ENCODE results near the gene SLC25A19.
A peak's percentile ranks its signal among the peaks of the same experiment; 100 is the strongest.

SLC25A19 gene

GRCh38 chr17:75241143-75241430 is 48.1 kb downstream of the SLC25A19 start:
- no peaks in the 10 kb centered on the region for H3K4me1 ChIP-seq (ENCODE audit: insufficient read depth, low read length, poor library complexity, severe bottlenecking)
- H4K20me1 ChIP-seq (ENCODE audit: insufficient read depth, low read length, poor library complexity, severe bottlenecking): no peaks in the 10 kb centered on the region

GRCh38 chr17:75240394-75241142 is 48.7 kb downstream of the SLC25A19 start:
- H3K9ac ChIP-seq (ENCODE audit: low read depth, low read length, poor library complexity, severe bottlenecking): no peak overlapping the region
- no peaks in the 10 kb centered on the region for H3K9me2 ChIP-seq (replicated peaks; ENCODE audit: low read depth, low read length)
- H3K4me2 ChIP-seq (ENCODE audit: low read depth, low read length, poor library complexity, severe bottlenecking): no peak overlapping the region
- H3K4me1 ChIP-seq (ENCODE audit: insufficient read depth, low read length, poor library complexity, severe bottlenecking): no peaks in the 10 kb centered on the region
- no peaks in the 10 kb centered on the region for H3K79me2 ChIP-seq (ENCODE audit: insufficient read depth, low read length)
- H4K20me1 ChIP-seq (ENCODE audit: insufficient read depth, low read length, poor library complexity, severe bottlenecking): no peaks in the 10 kb centered on the region
- H3K36me3 ChIP-seq (ENCODE audit: insufficient read depth, low read length): peaks cover 88% of the 10 kb centered on the region; the same call in 1 of the 2 replicates
- H3F3A ChIP-seq (ENCODE audit: low read depth): no peaks in the 10 kb centered on the region
- H2AFZ ChIP-seq (ENCODE audit: low read length): no peak overlapping the region
- no peaks in the 10 kb centered on the region for H3K9me3 ChIP-seq (ENCODE audit: insufficient read depth, low read depth, low read length)
- TF ChIP-seq CTCF (conservative IDR thresholded peaks at IDR 0.05; ENCODE audit: low read length): peak; percentile 99
- TF ChIP-seq EZH2phosphoT487 (IDR thresholded peaks at IDR 0.05; ENCODE audit: borderline replicate concordance): no peak
- H3K4me3 ChIP-seq (ENCODE audit: low read length, poor library complexity, severe bottlenecking): no peak overlapping the region
- no peaks in the 10 kb centered on the region for H3K27me3 ChIP-seq (ENCODE audit: insufficient read depth, low read length, poor library complexity, severe bottlenecking)

More at GRCh38 chr17:75241143-75241430, 48.1 kb downstream of the SLC25A19 start:
- H3K9me2 ChIP-seq (replicated peaks; ENCODE audit: low read depth, low read length): no peaks in the 10 kb centered on the region
- H3K9ac ChIP-seq (ENCODE audit: low read depth, low read length, poor library complexity, severe bottlenecking): no peak overlapping the region
- no peak overlapping the region for H3K4me3 ChIP-seq (ENCODE audit: low read length, poor library complexity, severe bottlenecking)
- TF ChIP-seq EZH2phosphoT487 (IDR thresholded peaks at IDR 0.05; ENCODE audit: borderline replicate concordance) (no peak), CTCF (conservative IDR thresholded peaks at IDR 0.05; ENCODE audit: low read length) (no peak)
- no peaks in the 10 kb centered on the region for H3F3A ChIP-seq (ENCODE audit: low read depth)
- H3K9me3 ChIP-seq (ENCODE audit: insufficient read depth, low read depth, low read length): no peaks in the 10 kb centered on the region
- no peaks in the 10 kb centered on the region for H3K79me2 ChIP-seq (ENCODE audit: insufficient read depth, low read length)
- no peaks in the 10 kb centered on the region for H3K27me3 ChIP-seq (ENCODE audit: insufficient read depth, low read length, poor library complexity, severe bottlenecking)
- H2AFZ ChIP-seq (ENCODE audit: low read length): no peak overlapping the region
- peaks cover 88% of the 10 kb centered on the region; the same call in 1 of the 2 replicates for H3K36me3 ChIP-seq (ENCODE audit: insufficient read depth, low read length)
- H3K4me2 ChIP-seq (ENCODE audit: low read depth, low read length, poor library complexity, severe bottlenecking): no peak overlapping the region

- Histone ChIP-seq H3K36me3 (ENCODE audit: insufficient read depth, low read length) (peaks cover 88% of the 10 kb centered on the region; the same call in 1 of the 2 replicates), H3K4me2 (ENCODE audit: low read depth, low read length, poor library complexity, severe bottlenecking) (no peak overlapping the region), H3K27me3 (ENCODE audit: insufficient read depth, low read length, poor library complexity, severe bottlenecking) (no peaks in the 10 kb centered on the region), H2AFZ (ENCODE audit: low read length) (no peak overlapping the region), H3K79me2 (ENCODE audit: insufficient read depth, low read length) (no peaks in the 10 kb centered on the region), H3K4me3 (ENCODE audit: low read length, poor library complexity, severe bottlenecking) (no peak overlapping the region), H3K9ac (ENCODE audit: low read depth, low read length, poor library complexity, severe bottlenecking) (no peak overlapping the region), H4K20me1 (ENCODE audit: insufficient read depth, low read length, poor library complexity, severe bottlenecking) (no peaks in the 10 kb centered on the region), H3K9me2 (replicated peaks; ENCODE audit: low read depth, low read length) (no peaks in the 10 kb centered on the region), H3K9me3 (ENCODE audit: insufficient read depth, low read depth, low read length) (no peaks in the 10 kb centered on the region), H3K4me1 (ENCODE audit: insufficient read depth, low read length, poor library complexity, severe bottlenecking) (no peaks in the 10 kb centered on the region), H3F3A (ENCODE audit: low read depth) (no peaks in the 10 kb centered on the region)
- no peak for TF ChIP-seq EZH2phosphoT487 (IDR thresholded peaks at IDR 0.05; ENCODE audit: borderline replicate concordance)
- TF ChIP-seq CTCF (conservative IDR thresholded peaks at IDR 0.05; ENCODE audit: low read length): no peak
These were observed 49.3 kb downstream of the SLC25A19 start for GRCh38 chr17:75239778-75240393.

Data from Loucy (cell line).